Measurements from ENCODE around the gene PEAK1. TPM values are rescaled to one million over a fixed set of nuclear protein-coding genes. Genes with fewer than 3 reads are reported as not detected.

The PEAK1 gene
- total RNA-seq, 1 experiment from 2014 or later, result 58.7 TPM

DNA sequence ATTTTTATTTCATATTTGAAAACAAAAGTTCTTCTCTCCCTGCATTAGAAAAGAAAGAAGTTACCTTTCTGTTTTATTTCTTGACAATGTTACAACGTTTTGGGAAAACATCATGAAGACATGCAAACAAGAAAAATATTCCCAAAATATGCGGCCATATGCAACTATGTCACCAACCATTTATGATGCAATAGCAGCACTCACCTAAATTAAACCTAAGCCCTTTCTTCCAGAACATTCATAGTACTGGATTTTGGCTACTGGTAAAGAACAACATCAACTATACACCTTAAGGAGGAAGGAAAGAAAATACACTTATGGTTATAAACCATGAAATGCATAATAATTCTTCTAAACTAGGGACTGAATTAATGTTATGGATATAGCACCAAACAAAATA, 164.5 kb downstream of the PEAK1 start:
- BruUV-seq (replicated peaks), result no TSS peak
- no peak overlapping the region for H3K27ac ChIP-seq (ENCODE audit: low read length)
- POLR2A ChIA-PET, result no interaction called here
- ATAC-seq, result no peak
- TF ChIP-seq, protein P1, sequence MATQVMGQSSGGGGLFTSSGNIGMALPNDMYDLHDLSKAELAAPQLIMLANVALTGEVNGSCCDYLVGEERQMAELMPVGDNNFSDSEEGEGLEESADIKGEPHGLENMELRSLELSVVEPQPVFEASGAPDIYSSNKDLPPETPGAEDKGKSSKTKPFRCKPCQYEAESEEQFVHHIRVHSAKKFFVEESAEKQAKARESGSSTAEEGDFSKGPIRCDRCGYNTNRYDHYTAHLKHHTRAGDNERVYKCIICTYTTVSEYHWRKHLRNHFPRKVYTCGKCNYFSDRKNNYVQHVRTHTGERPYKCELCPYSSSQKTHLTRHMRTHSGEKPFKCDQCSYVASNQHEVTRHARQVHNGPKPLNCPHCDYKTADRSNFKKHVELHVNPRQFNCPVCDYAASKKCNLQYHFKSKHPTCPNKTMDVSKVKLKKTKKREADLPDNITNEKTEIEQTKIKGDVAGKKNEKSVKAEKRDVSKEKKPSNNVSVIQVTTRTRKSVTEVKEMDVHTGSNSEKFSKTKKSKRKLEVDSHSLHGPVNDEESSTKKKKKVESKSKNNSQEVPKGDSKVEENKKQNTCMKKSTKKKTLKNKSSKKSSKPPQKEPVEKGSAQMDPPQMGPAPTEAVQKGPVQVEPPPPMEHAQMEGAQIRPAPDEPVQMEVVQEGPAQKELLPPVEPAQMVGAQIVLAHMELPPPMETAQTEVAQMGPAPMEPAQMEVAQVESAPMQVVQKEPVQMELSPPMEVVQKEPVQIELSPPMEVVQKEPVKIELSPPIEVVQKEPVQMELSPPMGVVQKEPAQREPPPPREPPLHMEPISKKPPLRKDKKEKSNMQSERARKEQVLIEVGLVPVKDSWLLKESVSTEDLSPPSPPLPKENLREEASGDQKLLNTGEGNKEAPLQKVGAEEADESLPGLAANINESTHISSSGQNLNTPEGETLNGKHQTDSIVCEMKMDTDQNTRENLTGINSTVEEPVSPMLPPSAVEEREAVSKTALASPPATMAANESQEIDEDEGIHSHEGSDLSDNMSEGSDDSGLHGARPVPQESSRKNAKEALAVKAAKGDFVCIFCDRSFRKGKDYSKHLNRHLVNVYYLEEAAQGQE (IDR thresholded peaks at IDR 0.05; ENCODE audit: insufficient read depth in 1 of 2, low read depth in 2 of 2, low read length in 1 of 2), result no peak
- no peak for TF ChIP-seq SIN3A (IDR thresholded peaks at IDR 0.05; ENCODE audit: borderline replicate concordance, insufficient read depth, low read depth, low read length)
- TF ChIP-seq POLR2AphosphoS5 (IDR thresholded peaks at IDR 0.05; ENCODE audit: low read depth, low read length), result no peak
- TF ChIP-seq, protein P2, sequence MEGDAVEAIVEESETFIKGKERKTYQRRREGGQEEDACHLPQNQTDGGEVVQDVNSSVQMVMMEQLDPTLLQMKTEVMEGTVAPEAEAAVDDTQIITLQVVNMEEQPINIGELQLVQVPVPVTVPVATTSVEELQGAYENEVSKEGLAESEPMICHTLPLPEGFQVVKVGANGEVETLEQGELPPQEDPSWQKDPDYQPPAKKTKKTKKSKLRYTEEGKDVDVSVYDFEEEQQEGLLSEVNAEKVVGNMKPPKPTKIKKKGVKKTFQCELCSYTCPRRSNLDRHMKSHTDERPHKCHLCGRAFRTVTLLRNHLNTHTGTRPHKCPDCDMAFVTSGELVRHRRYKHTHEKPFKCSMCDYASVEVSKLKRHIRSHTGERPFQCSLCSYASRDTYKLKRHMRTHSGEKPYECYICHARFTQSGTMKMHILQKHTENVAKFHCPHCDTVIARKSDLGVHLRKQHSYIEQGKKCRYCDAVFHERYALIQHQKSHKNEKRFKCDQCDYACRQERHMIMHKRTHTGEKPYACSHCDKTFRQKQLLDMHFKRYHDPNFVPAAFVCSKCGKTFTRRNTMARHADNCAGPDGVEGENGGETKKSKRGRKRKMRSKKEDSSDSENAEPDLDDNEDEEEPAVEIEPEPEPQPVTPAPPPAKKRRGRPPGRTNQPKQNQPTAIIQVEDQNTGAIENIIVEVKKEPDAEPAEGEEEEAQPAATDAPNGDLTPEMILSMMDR (IDR thresholded peaks at IDR 0.05), result no peak
- no peak for TF ChIP-seq TCF7L2 (IDR thresholded peaks at IDR 0.05; ENCODE audit: low read depth, low read length)
- no peaks in the 10 kb centered on the region for H3K9me3 ChIP-seq (ENCODE audit: control insufficient read depth, insufficient read depth, low read depth, low read length)
- no peak overlapping the region for H3K4me3 ChIP-seq (ENCODE audit: low read depth in 2 of 2, low read length in 2 of 2)
- no peaks in the 10 kb centered on the region for H3K27me3 ChIP-seq (ENCODE audit: control insufficient read depth, insufficient read depth, low read length)
- H3K4me1 ChIP-seq (ENCODE audit: control insufficient read depth, insufficient read depth, low read length), result no peaks in the 10 kb centered on the region
- intact Hi-C loops (cut with micrococcal nuclease; ENCODE audit: unreplicated experiment), result no loop called here
- H3K36me3 ChIP-seq (ENCODE audit: control insufficient read depth, insufficient read depth, low read length), result no peaks in the 10 kb centered on the region
- CTCF ChIA-PET, result no interaction called here
- in situ Hi-C loops (cut with HindIII; ENCODE audit: low pct_unique_long_range_greater_than_20kb, low sequenced_read_pairs), result no loop called here
- no peak for DNase-seq (ENCODE audit: low read depth, low spot score)

DNA sequence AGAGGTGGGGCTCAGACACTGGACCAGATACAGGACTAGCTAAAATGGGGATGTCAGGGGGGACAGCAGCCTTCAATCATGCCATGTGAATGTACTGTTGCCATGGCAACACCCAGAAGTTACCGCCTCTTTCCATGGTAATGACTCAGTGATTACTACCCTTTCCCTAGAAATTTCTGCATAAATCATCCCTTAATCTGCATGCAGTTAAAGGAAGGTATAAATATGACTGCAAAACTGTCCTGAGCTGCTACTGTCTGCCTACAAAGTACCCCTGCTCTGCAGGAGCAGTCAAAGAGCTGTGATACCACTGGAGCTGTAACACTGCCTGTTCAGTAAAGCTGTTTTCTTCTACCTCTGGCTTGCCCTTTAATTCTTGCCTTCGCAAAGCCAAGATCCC, 168.2 kb downstream of the PEAK1 start:
- no TSS peak for BruUV-seq (replicated peaks)
- Histone ChIP-seq H3K27me3 (ENCODE audit: control insufficient read depth, insufficient read depth, low read length) (no peaks in the 10 kb centered on the region), H3K9me3 (ENCODE audit: control insufficient read depth, insufficient read depth, low read depth, low read length) (no peaks in the 10 kb centered on the region), H3K36me3 (ENCODE audit: control insufficient read depth, insufficient read depth, low read length) (no peaks in the 10 kb centered on the region), H3K4me1 (ENCODE audit: control insufficient read depth, insufficient read depth, low read length) (no peaks in the 10 kb centered on the region), H3K4me3 (ENCODE audit: low read depth in 2 of 2, low read length in 2 of 2) (no peak overlapping the region), H3K27ac (ENCODE audit: low read length) (no peak overlapping the region)
- no peak for DNase-seq (ENCODE audit: low read depth, low spot score)
- intact Hi-C loops (cut with micrococcal nuclease; ENCODE audit: unreplicated experiment), result no loop called here
- in situ Hi-C loops (cut with HindIII; ENCODE audit: low pct_unique_long_range_greater_than_20kb, low sequenced_read_pairs), result no loop called here
- ChIA-PET CTCF (no interaction called here), POLR2A (no interaction called here)
- ATAC-seq, result no peak
- TF ChIP-seq POLR2AphosphoS5 (IDR thresholded peaks at IDR 0.05; ENCODE audit: low read depth, low read length) (no peak), TCF7L2 (IDR thresholded peaks at IDR 0.05; ENCODE audit: low read depth, low read length) (no peak), SIN3A (IDR thresholded peaks at IDR 0.05; ENCODE audit: borderline replicate concordance, insufficient read depth, low read depth, low read length) (no peak)
- TF ChIP-seq, protein P2 (IDR thresholded peaks at IDR 0.05), result no peak
- TF ChIP-seq, protein P1 (IDR thresholded peaks at IDR 0.05; ENCODE audit: insufficient read depth in 1 of 2, low read depth in 2 of 2, low read length in 1 of 2), result no peak
